Activated naive CD4-positive, alpha-beta T cell treated with anti-CD3 and anti-CD28 coated beads, Interleukin-2, amount 10 ng/mL, durations not matched to agents 7 days and 5 days (primary cell): ENCODE results near the gene VCP.

Experiments used
- CTCF ChIA-PET: fragments of 350-600 bp; sonication (Branson Sonifier 250); formaldehyde crosslinking; loops from one replicate; lab custom pipeline; 2021; ENCODE audit warnings: antibody characterized with exemption; lab: Charles Lee
- DNase-seq: peaks from one replicate; pipeline ENCODE4 v3.0.0-alpha.2; 2020
- H3K27ac Mint-ChIP-seq: one replicate; pipeline ENCODE4 v1.8.0; 2021; ENCODE audit warnings: mild to moderate bottlenecking, moderate library complexity, mixed read lengths
- H3K27me3 Mint-ChIP-seq: one replicate; pipeline ENCODE4 v1.8.0; 2021; ENCODE audit warnings: mild to moderate bottlenecking, mixed read lengths
- H3K36me3 Mint-ChIP-seq: one replicate; pipeline ENCODE4 v1.8.0; 2021; ENCODE audit warnings: mixed read lengths
- H3K4me1 Mint-ChIP-seq: one replicate; pipeline ENCODE4 v1.8.0; 2021; ENCODE audit warnings: mixed read lengths
- H3K4me3 Mint-ChIP-seq: one replicate; pipeline ENCODE4 v1.8.0; 2021; ENCODE audit warnings: mild to moderate bottlenecking, moderate library complexity, mixed read lengths
- H3K9me3 Mint-ChIP-seq: one replicate; pipeline ENCODE4 v1.8.0; 2021; ENCODE audit warnings: mixed read lengths

Gene VCP

DNA sequence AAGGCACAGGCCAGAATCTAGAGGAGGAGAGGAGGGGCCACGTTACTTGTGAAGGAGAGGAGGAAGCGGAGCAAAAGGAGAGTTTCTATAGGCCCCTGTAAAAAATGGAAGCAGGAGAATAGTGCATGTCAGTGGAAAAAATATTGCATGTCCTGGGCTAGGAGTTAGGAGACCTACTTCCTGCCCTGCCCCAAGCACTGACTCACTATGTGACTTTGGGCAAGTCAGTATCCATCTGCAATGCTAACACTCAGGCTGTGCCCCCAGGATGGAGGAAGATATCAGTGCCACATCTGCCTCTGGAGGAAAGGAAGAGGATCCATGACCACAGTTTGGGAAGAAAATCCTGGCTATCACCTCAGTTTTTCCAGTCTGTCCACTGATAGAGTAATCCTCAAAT lies 17.0 kb upstream of the VCP start:
- Mint-ChIP-seq H3K27me3 (no peaks in the 10 kb centered on the region), H3K9me3 (no peaks in the 10 kb centered on the region), H3K36me3 (peaks cover 45% of the 10 kb centered on the region), H3K4me1 (peaks cover 7% of the 10 kb centered on the region), H3K4me3 (no peak overlapping the region), H3K27ac (no peak overlapping the region)
- CTCF ChIA-PET: interaction anchor here (1.0 kb wide), 1 partner anchor 10 kb away, joined by 3 read pairs; the partner anchor contains the start of gene FANCG
- no peak for DNase-seq

DNA sequence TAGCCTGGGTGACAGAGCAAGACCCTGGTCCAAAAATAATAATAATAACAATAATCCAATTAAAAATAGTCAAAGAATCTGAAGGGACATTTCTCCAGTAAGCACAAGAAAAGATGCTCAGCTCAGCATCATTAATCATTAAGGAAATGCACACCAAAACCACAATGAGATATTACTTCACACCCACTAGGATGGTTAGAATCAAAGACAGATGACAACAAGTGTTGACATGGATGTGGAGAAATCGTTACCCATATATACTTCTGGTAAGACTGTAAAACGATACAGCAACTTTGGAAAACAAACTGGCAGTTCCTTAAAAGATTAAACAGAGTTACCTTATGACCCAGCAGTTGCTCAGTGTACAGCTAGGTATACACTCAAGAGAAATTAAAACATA lies 12.7 kb upstream of the VCP start:
- Mint-ChIP-seq H3K9me3 (no peaks in the 10 kb centered on the region), H3K36me3 (peaks cover 23% of the 10 kb centered on the region), H3K4me1 (peaks cover 4% of the 10 kb centered on the region), H3K4me3 (no peak overlapping the region), H3K27ac (no peak overlapping the region), H3K27me3 (no peaks in the 10 kb centered on the region)
- CTCF ChIA-PET: no interaction called here
- no peak for DNase-seq

DNA sequence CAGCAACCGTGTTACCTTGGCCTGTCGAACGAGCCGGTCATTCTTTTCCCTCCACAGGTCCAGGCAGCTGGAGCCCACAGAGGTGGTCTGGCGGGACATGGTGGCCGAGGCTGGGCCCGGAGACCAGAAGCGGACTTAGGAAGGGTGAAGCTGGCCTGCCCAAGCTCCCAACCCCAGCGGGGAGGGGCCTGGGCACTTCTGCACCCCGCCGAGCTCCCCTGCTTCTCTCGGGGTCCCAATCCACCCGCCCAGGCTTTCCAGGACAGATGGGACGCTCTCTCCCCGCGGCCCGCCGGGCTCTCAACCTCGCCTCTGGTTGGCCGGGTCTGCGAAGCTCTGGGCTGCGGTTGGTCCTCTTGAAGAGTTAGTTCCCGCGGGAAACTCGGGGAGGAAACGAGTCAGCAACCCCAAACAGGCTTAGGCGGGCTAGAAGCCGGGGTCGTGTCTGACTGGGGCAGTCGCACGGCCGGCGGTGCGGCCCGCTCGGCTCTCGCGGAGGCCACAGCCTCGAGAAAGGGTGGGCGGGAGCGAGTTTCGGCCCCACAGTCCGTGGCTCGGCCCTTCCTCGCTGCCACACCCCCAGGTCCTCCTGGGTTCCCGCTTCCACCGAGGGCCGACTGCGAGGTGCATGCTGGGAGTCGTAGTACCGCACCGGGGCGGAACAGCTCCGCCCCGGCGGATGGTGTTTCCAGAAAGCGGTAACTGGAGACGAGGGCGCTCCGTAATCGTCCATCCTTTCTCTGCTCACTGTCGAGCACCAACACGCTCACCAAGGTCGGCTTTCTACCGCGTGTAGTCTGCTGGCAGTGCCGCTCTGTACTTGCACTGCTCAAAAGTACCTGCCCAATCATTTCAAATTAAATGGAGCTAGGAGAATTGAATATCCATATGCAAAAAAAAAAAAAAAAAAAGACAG lies 7.3 kb upstream of the VCP start, which contains the start of gene FANCG:
FANCG (minus strand) TSS at position 517 of the 916 bp plus-strand sequence; CDS start at position 99, 418 bp downstream.
- peaks cover 24% of the 10 kb centered on the region for H3K36me3 Mint-ChIP-seq
- CTCF ChIA-PET: interaction anchor here (0.7 to 6.0 kb wide), 6 partner anchors 7 to 35 kb away, joined by 3 to 34 read pairs (median 4); partner anchors contain the start of genes PIGO and VCP
- no peaks in the 10 kb centered on the region for H3K27me3 Mint-ChIP-seq
- H3K4me3 Mint-ChIP-seq: peak within 1 kb of the TSS; percentile 94
- H3K9me3 Mint-ChIP-seq: no peaks in the 10 kb centered on the region
- peak; percentile 90 for DNase-seq
- peaks cover 31% of the 10 kb centered on the region for H3K4me1 Mint-ChIP-seq
- peak within 1 kb of the TSS; percentile 98 for H3K27ac Mint-ChIP-seq

- CTCF ChIA-PET: interaction anchor here (1.2 to 6.0 kb wide), 2 partner anchors 10 to 17 kb away, joined by 3 to 34 read pairs; partner anchors contain the start of gene PIGO
- Mint-ChIP-seq H3K9me3 (no peaks in the 10 kb centered on the region), H3K36me3 (peaks cover 31% of the 10 kb centered on the region), H3K4me3 (peak overlapping the region; percentile 94), H3K27ac (peak overlapping the region; percentile 98), H3K27me3 (no peaks in the 10 kb centered on the region), H3K4me1 (peaks cover 37% of the 10 kb centered on the region)
- peak; percentile 34 for DNase-seq
These were observed 6.6 kb upstream of the VCP start for GRCh38 chr9:35079041-35079425.

DNA sequence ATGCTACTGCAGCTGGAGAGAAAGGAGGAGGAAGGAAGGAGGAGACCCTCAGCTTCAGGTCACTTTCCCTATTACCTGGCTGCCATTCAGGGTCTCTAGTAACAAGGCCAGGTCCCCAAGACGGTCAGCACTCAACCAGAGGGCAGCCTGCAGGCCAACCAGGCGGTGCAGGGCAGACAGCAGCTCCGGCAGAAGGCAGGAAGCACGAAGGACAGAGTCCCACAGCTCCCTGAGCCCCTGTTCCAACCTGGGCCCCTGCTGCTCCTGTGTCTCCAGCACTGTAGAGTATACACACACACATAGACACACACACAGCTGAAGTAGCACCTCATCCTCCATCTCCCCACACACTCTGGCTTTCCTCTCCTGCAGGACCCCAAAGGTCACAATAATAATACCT lies 5.6 kb upstream of the VCP start:
- H3K4me1 Mint-ChIP-seq: peaks cover 42% of the 10 kb centered on the region
- H3K36me3 Mint-ChIP-seq: peaks cover 34% of the 10 kb centered on the region
- H3K9me3 Mint-ChIP-seq: no peaks in the 10 kb centered on the region
- CTCF ChIA-PET: interaction anchor here (6.0 kb wide), 1 partner anchor 18 kb away, joined by 34 read pairs; the partner anchor contains the start of gene PIGO
- H3K4me3 Mint-ChIP-seq: peak overlapping the region; percentile 94
- no peaks in the 10 kb centered on the region for H3K27me3 Mint-ChIP-seq
- peak overlapping the region; percentile 65 for H3K27ac Mint-ChIP-seq
- no peak for DNase-seq

- CTCF ChIA-PET: interaction anchor here (6.0 kb wide), 1 partner anchor 19 kb away, joined by 34 read pairs; the partner anchor contains the start of gene PIGO
- Mint-ChIP-seq H3K27me3 (no peaks in the 10 kb centered on the region), H3K4me3 (no peak overlapping the region), H3K9me3 (no peaks in the 10 kb centered on the region), H3K27ac (no peak overlapping the region), H3K36me3 (peaks cover 38% of the 10 kb centered on the region), H3K4me1 (peaks cover 48% of the 10 kb centered on the region)
- DNase-seq: no peak
These were observed 4.4 kb upstream of the VCP start for GRCh38 chr9:35076848-35077247.

GRCh38 chr9:35075358-35075757 lies 2.9 kb upstream of the VCP start:
- DNase-seq: no peak
- Mint-ChIP-seq H3K36me3 (peaks cover 45% of the 10 kb centered on the region), H3K9me3 (no peaks in the 10 kb centered on the region), H3K4me1 (peaks cover 54% of the 10 kb centered on the region), H3K27ac (peak overlapping the region; percentile 28), H3K4me3 (no peak overlapping the region), H3K27me3 (no peaks in the 10 kb centered on the region)
- CTCF ChIA-PET: interaction anchor here (6.0 kb wide), 1 partner anchor 21 kb away, joined by 34 read pairs; the partner anchor contains the start of gene PIGO

- no peak overlapping the region for H3K4me3 Mint-ChIP-seq
- peaks cover 54% of the 10 kb centered on the region for H3K4me1 Mint-ChIP-seq
- no peak for DNase-seq
- H3K27me3 Mint-ChIP-seq: no peaks in the 10 kb centered on the region
- H3K9me3 Mint-ChIP-seq: no peaks in the 10 kb centered on the region
- H3K36me3 Mint-ChIP-seq: peaks cover 48% of the 10 kb centered on the region
- CTCF ChIA-PET: interaction anchor here (6.0 kb wide), 1 partner anchor 21 kb away, joined by 34 read pairs; the partner anchor contains the start of gene PIGO
- H3K27ac Mint-ChIP-seq: peak overlapping the region; percentile 54
These were observed 2.4 kb upstream of the VCP start for GRCh38 chr9:35074791-35075190.

- CTCF ChIA-PET: no interaction called here
- H3K4me3 Mint-ChIP-seq: no peak overlapping the region
- peaks cover 49% of the 10 kb centered on the region for H3K36me3 Mint-ChIP-seq
- no peaks in the 10 kb centered on the region for H3K27me3 Mint-ChIP-seq
- DNase-seq: no peak
- no peaks in the 10 kb centered on the region for H3K9me3 Mint-ChIP-seq
- H3K27ac Mint-ChIP-seq: peak overlapping the region; percentile 37
- H3K4me1 Mint-ChIP-seq: peaks cover 59% of the 10 kb centered on the region
These were observed 1.7 kb upstream of the VCP start for GRCh38 chr9:35074141-35074540.

GRCh38 chr9:35073279-35073612 lies 821 bp upstream of the VCP start:
- H3K27ac Mint-ChIP-seq: peak overlapping the region; percentile 97
- CTCF ChIA-PET: no interaction called here
- no peaks in the 10 kb centered on the region for H3K9me3 Mint-ChIP-seq
- no peak overlapping the region for H3K4me3 Mint-ChIP-seq
- peaks cover 54% of the 10 kb centered on the region for H3K36me3 Mint-ChIP-seq
- no peak for DNase-seq
- no peaks in the 10 kb centered on the region for H3K27me3 Mint-ChIP-seq
- H3K4me1 Mint-ChIP-seq: peaks cover 61% of the 10 kb centered on the region

GRCh38 chr9:35071814-35072460 lies 488 bp downstream of the VCP start:
- peak; percentile 79 for DNase-seq
- CTCF ChIA-PET: interaction anchor here (0.6 to 2.3 kb wide), 9 partner anchors 9 to 406 kb away, joined by 3 to 7 read pairs (median 4); partner anchors contain the start of gene PIGO
- H3K4me3 Mint-ChIP-seq: peak overlapping the region; percentile 90
- H3K27me3 Mint-ChIP-seq: no peaks in the 10 kb centered on the region
- no peaks in the 10 kb centered on the region for H3K9me3 Mint-ChIP-seq
- peaks cover 58% of the 10 kb centered on the region for H3K4me1 Mint-ChIP-seq
- peaks cover 58% of the 10 kb centered on the region for H3K36me3 Mint-ChIP-seq
- H3K27ac Mint-ChIP-seq: peak overlapping the region; percentile 97

- Mint-ChIP-seq H3K27ac (peak overlapping the region; percentile 97), H3K4me3 (peak overlapping the region; percentile 90), H3K27me3 (no peaks in the 10 kb centered on the region), H3K36me3 (peaks cover 62% of the 10 kb centered on the region), H3K4me1 (peaks cover 56% of the 10 kb centered on the region), H3K9me3 (no peaks in the 10 kb centered on the region)
- CTCF ChIA-PET: interaction anchor here (0.6 to 2.3 kb wide), 10 partner anchors 9 to 407 kb away, joined by 3 to 7 read pairs (median 4); partner anchors contain the start of gene PIGO
- DNase-seq: no peak
These were observed 1.3 kb downstream of the VCP start for GRCh38 chr9:35070823-35071813.

DNA sequence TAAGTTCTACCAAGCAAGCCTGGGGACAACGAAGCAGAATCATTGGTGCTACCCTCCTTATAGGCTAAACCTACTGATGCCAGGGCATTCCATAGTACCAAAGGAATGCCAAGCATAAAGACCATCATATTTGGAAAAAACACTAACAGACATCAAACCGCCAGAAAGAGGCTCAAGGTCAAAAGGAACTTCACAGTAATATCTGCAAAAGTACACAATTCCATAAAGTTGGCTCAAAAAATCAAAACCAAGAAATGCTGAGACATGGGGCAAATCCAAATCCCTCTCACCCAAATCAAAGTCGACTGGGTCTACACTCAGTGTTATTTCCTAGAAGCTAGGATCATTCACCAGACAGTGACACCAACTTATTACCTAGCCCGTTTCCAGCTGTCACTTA lies 3.4 kb downstream of the VCP start:
- no peak overlapping the region for H3K4me3 Mint-ChIP-seq
- H3K4me1 Mint-ChIP-seq: peaks cover 48% of the 10 kb centered on the region
- H3K36me3 Mint-ChIP-seq: peaks cover 58% of the 10 kb centered on the region
- H3K27ac Mint-ChIP-seq: peak overlapping the region; percentile 69
- DNase-seq: no peak
- CTCF ChIA-PET: no interaction called here
- H3K27me3 Mint-ChIP-seq: no peaks in the 10 kb centered on the region
- H3K9me3 Mint-ChIP-seq: no peaks in the 10 kb centered on the region
